PC-3 (cell line): ENCODE measurements around the gene CACNA1E. TPM values are rescaled to one million over a fixed set of nuclear protein-coding genes. Genes with fewer than 3 reads are reported as not detected.

Source experiments
- ATAC-seq: fragments of 200-7000 bp; cut with Tn5 transposase; 2 replicates; pipeline ENCODE4 v1.9.1; 2020; ENCODE audit warnings: mild to moderate bottlenecking, moderate library complexity
- BruUV-seq: library from RNA; stranded (reverse); fragments of 400-500 nt; replicated peaks from 2 replicates; lab custom pipeline; 2021; lab: Mats Ljungman, UMichigan
- CTCF ChIA-PET: fragments of 300-600 bp; sonication (Branson Sonifier 250); formaldehyde crosslinking; loops from one replicate; lab custom pipeline; 2022; ENCODE audit warnings: antibody characterized with exemption; lab: Charles Lee
- POLR2A ChIA-PET: fragments of 300-600 bp; sonication (Branson Sonifier 250); formaldehyde crosslinking; loops from one replicate; lab custom pipeline; 2022; ENCODE audit warnings: antibody characterized with exemption; ENCODE audit not compliant: unreplicated experiment; lab: Charles Lee
- DNase-seq: peaks from one replicate; pipeline ENCODE4 v3.0.0-alpha.2; 2015
- H2AFZ ChIP-seq: fragments of 300-600 bp; sonication (generic); 2 replicates; pipeline ENCODE4 v1.6.0; 2016; ENCODE audit warnings: antibody characterized with exemption, low read length
- H3F3A ChIP-seq: fragments of 300-600 bp; sonication (generic); one replicate; pipeline ENCODE4 v1.6.0; 2017; ENCODE audit warnings: antibody characterized with exemption, low read length, control low read depth, mild to moderate bottlenecking; ENCODE audit not compliant: unreplicated experiment
- H3K27ac ChIP-seq: fragments of 300-600 bp; sonication (generic); 2 replicates; pipeline ENCODE4 v1.5.1; 2016; ENCODE audit warnings: mild to moderate bottlenecking, low read length
- H3K27me3 ChIP-seq: fragments of 300-600 bp; sonication (generic); 2 replicates; pipeline ENCODE4 v1.6.1; 2016; ENCODE audit warnings: low read length, mixed read lengths
- H3K36me3 ChIP-seq: fragments of 300-600 bp; sonication (generic); 2 replicates; pipeline ENCODE4 v1.6.1; 2016; ENCODE audit warnings: low read depth, mixed run types, low read length, mixed read lengths
- H3K4me1 ChIP-seq: fragments of 300-600 bp; sonication (generic); 2 replicates; pipeline ENCODE4 v1.5.1; 2016; ENCODE audit warnings: low read length; ENCODE audit not compliant: insufficient read depth
- H3K4me2 ChIP-seq: fragments of 300-600 bp; sonication (generic); 2 replicates; pipeline ENCODE4 v1.6.0; 2016; ENCODE audit warnings: low read length
- H3K4me3 ChIP-seq: fragments of 300-600 bp; sonication (generic); 2 replicates; pipeline ENCODE4 v1.5.1; 2016; ENCODE audit warnings: mild to moderate bottlenecking, low read length, mixed read lengths
- H3K79me2 ChIP-seq: fragments of 300-600 bp; sonication (generic); 2 replicates; pipeline ENCODE4 v1.6.1; 2017; ENCODE audit warnings: low read length, mixed read lengths
- H3K9ac ChIP-seq: fragments of 300-600 bp; sonication (generic); 2 replicates; pipeline ENCODE4 v1.6.0; 2016; ENCODE audit warnings: mild to moderate bottlenecking, low read length
- H3K9me2 ChIP-seq: fragments of 300-600 bp; sonication (generic); replicated peaks from 2 replicates; pipeline ENCODE4 v1.6.1; 2016; ENCODE audit warnings: mixed run types, low read length, mixed read lengths
- H3K9me3 ChIP-seq: fragments of 300-600 bp; sonication (generic); 2 replicates; pipeline ENCODE4 v1.6.1; 2016; ENCODE audit warnings: low read length, mixed read lengths
- H4K20me1 ChIP-seq: fragments of 300-600 bp; sonication (generic); 2 replicates; pipeline ENCODE4 v1.6.1; 2016; ENCODE audit warnings: low read length, mixed read lengths
- EZH2 ChIP-seq: fragments of 300-600 bp; sonication (generic); IDR thresholded peaks from one replicate; pipeline ENCODE4 v1.6.1; 2017; ENCODE audit warnings: antibody characterized with exemption, mild to moderate bottlenecking, low read length; ENCODE audit not compliant: unreplicated experiment
- EZH2phosphoT487 ChIP-seq: fragments of 300-600 bp; sonication (generic); IDR thresholded peaks from 2 replicates; pipeline ENCODE4 v1.6.1; 2018; ENCODE audit warnings: mild to moderate bottlenecking, antibody characterized with exemption, low read length, borderline replicate concordance
- intact Hi-C: fragments of 100-400 bp; cut with micrococcal nuclease; formaldehyde crosslinking; loops from 2 replicates; pipeline ENCODE4 v1.9.0; 2023
- total RNA-seq: library from RNA; depleted of rRNA; stranded (reverse); fragments of >200 nt; gene quantifications from 2 replicates; pipeline ENCODE4 v1.2.3, GENCODE V29; 2014
- TF ChIP-seq, protein P1 (sequence below): fragments of 300-600 bp; sonication (generic); conservative IDR thresholded peaks from 2 replicates; pipeline ENCODE4 v1.5.1; 2017; ENCODE audit warnings: antibody characterized with exemption, low read depth, mild to moderate bottlenecking, low read length

Gene CACNA1E
- total RNA-seq, 1 experiment from 2014 or later, result not detected

DNA sequence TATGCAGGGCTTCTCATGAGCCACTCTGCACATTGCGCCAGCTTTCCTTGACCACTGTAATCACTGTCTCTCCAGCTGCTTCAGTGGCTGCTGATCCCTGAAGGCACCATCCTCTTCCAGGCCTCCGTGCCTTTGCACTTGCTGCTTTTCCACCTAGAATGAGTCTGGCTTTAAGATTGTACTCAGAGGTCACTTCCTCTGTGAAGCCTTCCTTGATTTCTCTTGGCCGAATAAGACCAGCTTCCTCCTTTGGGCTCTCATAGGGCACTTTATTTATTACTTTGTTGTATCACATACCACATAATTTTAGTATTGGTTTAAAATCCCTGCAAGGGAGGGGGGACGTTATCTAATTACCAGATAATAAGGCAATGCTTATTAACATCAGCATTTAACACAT lies 10.6 kb downstream of the CACNA1E start:
- CTCF ChIA-PET, result no interaction called here
- no TSS peak for BruUV-seq
- Histone ChIP-seq H3K9me2 (no peaks in the 10 kb centered on the region), H3K36me3 (no peaks in the 10 kb centered on the region), H3K9ac (no peak overlapping the region), H3K4me3 (no peak overlapping the region), H3K4me1 (no peaks in the 10 kb centered on the region), H3K27ac (no peak overlapping the region), H4K20me1 (no peaks in the 10 kb centered on the region), H3K79me2 (no peaks in the 10 kb centered on the region), H2AFZ (no peak overlapping the region), H3K27me3 (no peaks in the 10 kb centered on the region; the same call in 1 of the 2 replicates), H3F3A (no peaks in the 10 kb centered on the region), H3K9me3 (no peaks in the 10 kb centered on the region), H3K4me2 (no peak overlapping the region)
- POLR2A ChIA-PET, result no interaction called here
- intact Hi-C loops, result no loop called here
- DNase-seq (no peak), ATAC-seq (no peak)
- TF ChIP-seq EZH2phosphoT487 (no peak), EZH2 (no peak)
- TF ChIP-seq, protein P1, sequence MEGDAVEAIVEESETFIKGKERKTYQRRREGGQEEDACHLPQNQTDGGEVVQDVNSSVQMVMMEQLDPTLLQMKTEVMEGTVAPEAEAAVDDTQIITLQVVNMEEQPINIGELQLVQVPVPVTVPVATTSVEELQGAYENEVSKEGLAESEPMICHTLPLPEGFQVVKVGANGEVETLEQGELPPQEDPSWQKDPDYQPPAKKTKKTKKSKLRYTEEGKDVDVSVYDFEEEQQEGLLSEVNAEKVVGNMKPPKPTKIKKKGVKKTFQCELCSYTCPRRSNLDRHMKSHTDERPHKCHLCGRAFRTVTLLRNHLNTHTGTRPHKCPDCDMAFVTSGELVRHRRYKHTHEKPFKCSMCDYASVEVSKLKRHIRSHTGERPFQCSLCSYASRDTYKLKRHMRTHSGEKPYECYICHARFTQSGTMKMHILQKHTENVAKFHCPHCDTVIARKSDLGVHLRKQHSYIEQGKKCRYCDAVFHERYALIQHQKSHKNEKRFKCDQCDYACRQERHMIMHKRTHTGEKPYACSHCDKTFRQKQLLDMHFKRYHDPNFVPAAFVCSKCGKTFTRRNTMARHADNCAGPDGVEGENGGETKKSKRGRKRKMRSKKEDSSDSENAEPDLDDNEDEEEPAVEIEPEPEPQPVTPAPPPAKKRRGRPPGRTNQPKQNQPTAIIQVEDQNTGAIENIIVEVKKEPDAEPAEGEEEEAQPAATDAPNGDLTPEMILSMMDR, result no peak

DNA sequence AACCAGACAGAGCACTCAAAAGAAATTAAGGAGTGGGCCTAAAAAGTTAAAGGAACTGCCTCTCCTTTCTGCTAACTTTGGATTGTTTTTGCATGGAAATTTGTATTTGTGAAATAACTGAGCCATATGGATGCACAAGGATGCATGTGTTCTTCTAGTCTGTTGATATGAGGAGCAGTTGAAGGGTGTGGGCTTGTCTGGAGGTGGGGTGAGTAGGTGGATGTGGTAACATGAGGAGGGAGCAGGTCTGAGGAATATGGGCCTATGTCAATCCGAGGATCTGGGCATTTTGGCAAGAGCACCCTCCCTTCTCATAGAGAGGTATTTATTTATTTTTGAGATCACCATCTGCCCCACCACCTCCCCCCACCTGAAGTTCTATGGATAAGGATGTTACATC lies 13.4 kb downstream of the CACNA1E start:
- H3K79me2 ChIP-seq, result no peaks in the 10 kb centered on the region
- H3K9me2 ChIP-seq, result no peaks in the 10 kb centered on the region
- no peaks in the 10 kb centered on the region; the same call in 1 of the 2 replicates for H3K27me3 ChIP-seq
- no peaks in the 10 kb centered on the region for H4K20me1 ChIP-seq
- intact Hi-C loops, result no loop called here
- POLR2A ChIA-PET, result no interaction called here
- ATAC-seq (no peak), DNase-seq (no peak)
- no peak overlapping the region for H3K27ac ChIP-seq
- no peaks in the 10 kb centered on the region for H3K9me3 ChIP-seq
- no peak overlapping the region for H2AFZ ChIP-seq
- CTCF ChIA-PET, result no interaction called here
- no peak overlapping the region for H3K9ac ChIP-seq
- H3K36me3 ChIP-seq, result no peaks in the 10 kb centered on the region
- H3K4me1 ChIP-seq, result no peaks in the 10 kb centered on the region
- no peaks in the 10 kb centered on the region for H3F3A ChIP-seq
- no peak for TF ChIP-seq EZH2phosphoT487
- no peak for TF ChIP-seq EZH2
- TF ChIP-seq, protein P1, result no peak
- no TSS peak for BruUV-seq
- no peak overlapping the region for H3K4me3 ChIP-seq
- no peak overlapping the region for H3K4me2 ChIP-seq

DNA sequence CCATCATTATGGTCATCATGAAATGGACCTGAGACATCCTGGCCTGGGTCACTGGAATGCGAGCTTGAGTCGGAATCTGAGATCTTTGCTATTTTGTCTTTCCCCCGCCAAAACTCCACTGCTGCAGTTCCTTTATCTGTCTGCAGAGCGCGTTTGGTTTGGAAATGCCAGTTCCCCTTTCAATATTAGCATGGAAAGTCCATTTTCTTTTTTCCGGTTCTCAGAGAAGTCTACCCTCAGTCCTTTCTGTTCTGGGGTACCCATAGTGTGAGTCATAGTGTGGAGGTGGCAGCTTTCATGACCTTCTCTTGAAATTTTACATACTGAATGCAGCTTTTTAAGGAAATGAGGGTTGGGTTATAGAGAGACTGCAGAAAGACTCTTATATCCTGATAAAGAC lies 14.6 kb downstream of the CACNA1E start:
- Histone ChIP-seq H3K36me3 (no peaks in the 10 kb centered on the region), H3K4me1 (no peaks in the 10 kb centered on the region), H3K9me2 (no peaks in the 10 kb centered on the region), H3K27me3 (no peaks in the 10 kb centered on the region; the same call in 1 of the 2 replicates), H3F3A (no peaks in the 10 kb centered on the region), H3K79me2 (no peaks in the 10 kb centered on the region), H4K20me1 (no peaks in the 10 kb centered on the region), H3K9me3 (no peaks in the 10 kb centered on the region), H2AFZ (no peak overlapping the region), H3K27ac (no peak overlapping the region), H3K4me2 (no peak overlapping the region), H3K4me3 (no peak overlapping the region), H3K9ac (no peak overlapping the region)
- BruUV-seq, result no TSS peak
- intact Hi-C loops, result no loop called here
- CTCF ChIA-PET, result no interaction called here
- POLR2A ChIA-PET, result no interaction called here
- TF ChIP-seq EZH2phosphoT487 (no peak), EZH2 (no peak)
- TF ChIP-seq, protein P1, result no peak; the same call in 1 of the 2 replicates
- DNase-seq (no peak), ATAC-seq (no peak)
